Erythroblast (primary cell): ENCODE results near the gene YTHDF2.

Source experiments
- DNase-seq, 2 experiments: peaks; one replicate each; lab custom pipeline; 2025; lab: John Stamatoyannopoulos, UW
- GATA1 ChIP-seq: IDR thresholded peaks from 2 replicates; pipeline ENCODE4 v1.6.1; 2011; ENCODE audit warnings: low read depth, mild to moderate bottlenecking, control low read depth, low read length, moderate library complexity
- POLR2A ChIP-seq: IDR thresholded peaks from 2 replicates; pipeline ENCODE4 v1.6.1; 2011; ENCODE audit warnings: mild to moderate bottlenecking, low read length

YTHDF2 gene

GRCh38 chr1:28800324-28800723 is 63.6 kb downstream of the YTHDF2 start:
- no peak for DNase-seq
- no peak for TF ChIP-seq GATA1
- no peak for TF ChIP-seq POLR2A

- no peak for DNase-seq
These were observed 64.7 kb downstream of the YTHDF2 start for GRCh38 chr1:28801461-28801860.

GRCh38 chr1:28803051-28803450 is 66.3 kb downstream of the YTHDF2 start:
- DNase-seq = no peak
- TF ChIP-seq POLR2A = no peak
- TF ChIP-seq GATA1 = no peak

More at GRCh38 chr1:28801461-28801860, 64.7 kb downstream of the YTHDF2 start:
- TF ChIP-seq GATA1 (no peak), POLR2A (no peak)

GRCh38 chr1:28803662-28804061 is 66.9 kb downstream of the YTHDF2 start:
- DNase-seq = no peak
- TF ChIP-seq POLR2A = no peak
- no peak for TF ChIP-seq GATA1

GRCh38 chr1:28804071-28804470 is 67.3 kb downstream of the YTHDF2 start:
- TF ChIP-seq POLR2A = no peak
- TF ChIP-seq GATA1 = no peak
- DNase-seq = no peak

- no peak for TF ChIP-seq GATA1
- no peak for TF ChIP-seq POLR2A
- no peak for DNase-seq
These were observed 70.3 kb downstream of the YTHDF2 start for GRCh38 chr1:28807046-28807445.

GRCh38 chr1:28807986-28808385 is 71.2 kb downstream of the YTHDF2 start:
- no peak for DNase-seq
- TF ChIP-seq POLR2A (no peak), GATA1 (no peak)

GRCh38 chr1:28811369-28811765 is 74.6 kb downstream of the YTHDF2 start:
- DNase-seq = no peak
- no peak for TF ChIP-seq GATA1
- TF ChIP-seq POLR2A = no peak

GRCh38 chr1:28811766-28812668 is 75.3 kb downstream of the YTHDF2 start, which contains the start of gene OPRD1:
TSS of gene OPRD1 (plus strand) at chr1:28812170. CDS start at chr1:28812384, 214 bp downstream.
- no peak for TF ChIP-seq GATA1
- TF ChIP-seq POLR2A = no peak
- DNase-seq = no peak

- TF ChIP-seq POLR2A = no peak
- TF ChIP-seq GATA1 = no peak
- DNase-seq = no peak
These were observed 76.1 kb downstream of the YTHDF2 start for GRCh38 chr1:28812669-28813468.

- TF ChIP-seq POLR2A (no peak), GATA1 (no peak)
- no peak for DNase-seq
These were observed 77.3 kb downstream of the YTHDF2 start for GRCh38 chr1:28813931-28814465.

GRCh38 chr1:28815533-28816185 is 78.9 kb downstream of the YTHDF2 start:
- DNase-seq = no peak
- no peak for TF ChIP-seq POLR2A
- TF ChIP-seq GATA1 = no peak

- no peak for TF ChIP-seq GATA1
- TF ChIP-seq POLR2A = no peak
These were observed 80.4 kb downstream of the YTHDF2 start for GRCh38 chr1:28817133-28817532.

GRCh38 chr1:28819020-28819419 is 82.3 kb downstream of the YTHDF2 start:
- TF ChIP-seq GATA1 (no peak), POLR2A (no peak)
- no peak for DNase-seq

More at GRCh38 chr1:28817133-28817532, 80.4 kb downstream of the YTHDF2 start:
- DNase-seq = no peak
